BJ (cell line): Measurements from ENCODE around the gene MRPL45. TPM values are rescaled to one million over a fixed set of nuclear protein-coding genes. Genes with fewer than 3 reads are reported as not detected.

Experiments
- CTCF ChIA-PET: fragments of 350-600 bp; formaldehyde crosslinking; extraction: SDS; loops from one replicate; lab custom pipeline; 2021; ENCODE audit warnings: antibody characterized with exemption, inconsistent platforms; lab: Yijun Ruan, JAX
- POLR2A ChIA-PET: fragments of 300-600 bp; sonication (Branson Sonifier 250); formaldehyde crosslinking; extraction: SDS; loops from one replicate; lab custom pipeline; 2021; ENCODE audit warnings: antibody characterized with exemption; lab: Charles Lee
- DNase-seq: peaks from one replicate; pipeline ENCODE4 v3.0.0-alpha.2; 2011; ENCODE audit warnings: low read depth
- H3K27me3 ChIP-seq: 2 replicates; pipeline ENCODE4 v1.6.0; 2011; ENCODE audit warnings: low read length; ENCODE audit not compliant: control insufficient read depth, insufficient read depth
- H3K36me3 ChIP-seq: 2 replicates; pipeline ENCODE4 v1.5.1; 2011; ENCODE audit warnings: low read length; ENCODE audit not compliant: control insufficient read depth, insufficient read depth
- H3K4me3 ChIP-seq: 2 replicates; pipeline ENCODE4 v1.5.1; 2011; ENCODE audit warnings: low read depth, mild to moderate bottlenecking, control low read depth, low read length
- polyA plus RNA-seq: library from polyadenylated mRNA; depleted of rRNA; stranded (reverse); fragments of >200 nt; gene quantifications from 2 replicates; pipeline ENCODE4 v1.2.3, GENCODE V29; 2011; rRNA removed
- TF ChIP-seq, protein P1 (sequence below): IDR thresholded peaks from 2 replicates; pipeline ENCODE4 v1.5.1; 2011; ENCODE audit warnings: low read depth, mild to moderate bottlenecking, control low read depth, inconsistent platforms, low read length, moderate library complexity; ENCODE audit not compliant: insufficient read depth

The MRPL45 gene
- polyA plus RNA-seq, 1 experiment = 58.9 TPM

DNA sequence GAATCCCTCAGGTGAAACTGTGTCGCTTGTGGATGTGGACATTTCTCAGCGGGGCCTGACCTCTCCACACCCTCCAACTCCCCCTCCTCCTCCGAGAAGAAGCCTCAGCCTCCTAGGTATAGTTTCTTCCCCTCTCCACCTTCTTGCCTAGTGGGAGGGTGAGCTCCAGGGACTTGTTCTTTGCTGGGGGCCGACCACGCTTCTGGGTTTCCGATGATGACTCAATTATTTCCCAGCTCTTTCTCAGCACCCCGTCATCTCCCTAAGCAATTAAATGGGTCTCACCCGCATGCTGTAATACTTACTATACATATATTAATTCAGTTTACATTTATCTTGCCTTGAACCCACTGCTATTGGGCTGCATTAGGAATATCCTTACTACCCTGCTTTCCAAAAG, 67.8 kb downstream of the MRPL45 start:
- TF ChIP-seq, protein P1, sequence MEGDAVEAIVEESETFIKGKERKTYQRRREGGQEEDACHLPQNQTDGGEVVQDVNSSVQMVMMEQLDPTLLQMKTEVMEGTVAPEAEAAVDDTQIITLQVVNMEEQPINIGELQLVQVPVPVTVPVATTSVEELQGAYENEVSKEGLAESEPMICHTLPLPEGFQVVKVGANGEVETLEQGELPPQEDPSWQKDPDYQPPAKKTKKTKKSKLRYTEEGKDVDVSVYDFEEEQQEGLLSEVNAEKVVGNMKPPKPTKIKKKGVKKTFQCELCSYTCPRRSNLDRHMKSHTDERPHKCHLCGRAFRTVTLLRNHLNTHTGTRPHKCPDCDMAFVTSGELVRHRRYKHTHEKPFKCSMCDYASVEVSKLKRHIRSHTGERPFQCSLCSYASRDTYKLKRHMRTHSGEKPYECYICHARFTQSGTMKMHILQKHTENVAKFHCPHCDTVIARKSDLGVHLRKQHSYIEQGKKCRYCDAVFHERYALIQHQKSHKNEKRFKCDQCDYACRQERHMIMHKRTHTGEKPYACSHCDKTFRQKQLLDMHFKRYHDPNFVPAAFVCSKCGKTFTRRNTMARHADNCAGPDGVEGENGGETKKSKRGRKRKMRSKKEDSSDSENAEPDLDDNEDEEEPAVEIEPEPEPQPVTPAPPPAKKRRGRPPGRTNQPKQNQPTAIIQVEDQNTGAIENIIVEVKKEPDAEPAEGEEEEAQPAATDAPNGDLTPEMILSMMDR = no peak
- Histone ChIP-seq H3K27me3 (no peaks in the 10 kb centered on the region), H3K4me3 (no peak overlapping the region), H3K36me3 (peaks cover 12% of the 10 kb centered on the region)
- no peak for DNase-seq
- CTCF ChIA-PET = interaction anchor here (1.2 to 3.9 kb wide), 3 partner anchors 16 to 50 kb away, joined by 3 to 15 read pairs (median 7); no protein-coding TSS in a partner anchor
- POLR2A ChIA-PET = no interaction called here

DNA sequence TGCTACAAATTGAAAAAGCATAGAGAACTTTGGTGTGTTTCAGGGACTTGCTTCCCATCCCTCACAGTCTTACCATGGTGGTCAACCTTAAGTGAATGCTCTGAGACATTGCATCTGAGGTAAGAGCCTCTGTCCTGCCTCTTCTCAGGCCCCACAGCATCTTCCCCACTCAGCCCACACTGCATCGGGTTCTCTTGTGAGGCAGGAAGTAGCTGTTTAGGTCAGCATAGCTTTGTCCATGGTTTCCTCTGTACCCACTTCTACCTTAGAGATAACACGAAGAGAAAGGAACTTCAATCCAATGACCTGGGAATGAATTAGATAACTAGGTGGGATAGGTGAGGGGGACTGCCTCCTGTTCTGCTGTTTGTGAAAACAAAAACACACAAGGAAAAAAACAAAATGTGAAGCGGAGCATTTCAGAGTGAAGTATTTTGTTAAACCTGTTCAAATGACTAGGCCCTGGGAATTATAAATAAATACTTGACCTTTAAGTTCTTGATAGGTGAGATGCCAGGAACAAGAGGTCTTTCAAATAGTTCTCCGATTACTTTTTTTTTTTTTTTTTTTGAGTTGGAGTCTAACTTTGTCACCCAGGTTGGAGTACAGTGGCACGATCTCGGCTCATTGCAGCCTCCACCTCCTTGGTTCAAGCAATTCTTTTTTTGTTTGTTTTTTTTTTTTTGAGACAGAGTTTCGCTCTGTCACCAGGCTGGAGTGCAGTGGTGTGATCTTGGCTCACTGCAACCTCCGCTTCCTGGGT, 72.3 kb downstream of the MRPL45 start:
- no peaks in the 10 kb centered on the region for H3K27me3 ChIP-seq
- no peak overlapping the region for H3K4me3 ChIP-seq
- TF ChIP-seq, protein P1 = no peak
- POLR2A ChIA-PET = no interaction called here
- CTCF ChIA-PET = interaction anchor here (0.9 to 1.0 kb wide), 2 partner anchors 15 to 298 kb away, joined by 3 read pairs; no protein-coding TSS in a partner anchor
- DNase-seq = no peak
- H3K36me3 ChIP-seq = peaks cover 12% of the 10 kb centered on the region

Other genes starting within 250 kb of the MRPL45 start
- gene TBC1D3C, start 228.5 kb upstream of the MRPL45 start, polyA plus RNA-seq = not detected in 2 replicates
- not detected in 2 replicates for gene TBC1D3E, start 169.2 kb upstream of the MRPL45 start, polyA plus RNA-seq
- not detected in 2 replicates for gene TBC1D3, start 104.6 kb upstream of the MRPL45 start, polyA plus RNA-seq
- 0.01 TPM in 1 of 2 replicates, not detected in the other for gene GPR179, start 46.8 kb downstream of the MRPL45 start, polyA plus RNA-seq
- 7.4 and 9.2 TPM in 2 replicates for gene SOCS7, start 54.7 kb downstream of the MRPL45 start, polyA plus RNA-seq
- gene ARHGAP23, start 131.3 kb downstream of the MRPL45 start, polyA plus RNA-seq = 15.7 and 17.2 TPM in 2 replicates